Neural cell (in vitro differentiated cells): ENCODE results near the gene GRAP2. TPM values are rescaled to one million over a fixed set of nuclear protein-coding genes. Genes with fewer than 3 reads are reported as not detected.

Experiments
- H2AFZ ChIP-seq: fragments of 200-600, 300-800 bp; sonication (generic), shearing (Covaris generic); 2 replicates; pipeline ENCODE4 v1.6.0; 2014; ENCODE audit warnings: low read depth, mild to moderate bottlenecking, antibody characterized with exemption, low read length, moderate library complexity
- H3F3A ChIP-seq: fragments of 200-600 bp; shearing (Covaris generic); 2 replicates; pipeline ENCODE4 v1.6.1; 2016; ENCODE audit warnings: mild to moderate bottlenecking, moderate library complexity, mixed read lengths, antibody characterized with exemption, low read length; ENCODE audit not compliant: insufficient read depth, poor library complexity, severe bottlenecking
- H3K27ac ChIP-seq: fragments of 200-600, 300-800 bp; sonication (generic), shearing (Covaris generic); 2 replicates; pipeline ENCODE4 v1.5.1; 2014; ENCODE audit warnings: mild to moderate bottlenecking, low read length, moderate library complexity
- H3K27me3 ChIP-seq: fragments of 300-800, 200-600 bp; sonication (generic), shearing (Covaris generic); 2 replicates; pipeline ENCODE4 v1.6.0; 2014; ENCODE audit warnings: mild to moderate bottlenecking, low read depth, low read length, moderate library complexity; ENCODE audit not compliant: insufficient read depth
- H3K36me3 ChIP-seq: fragments of 300-800, 200-600 bp; sonication (generic), shearing (Covaris generic); 2 replicates; pipeline ENCODE4 v1.5.1; 2014; ENCODE audit warnings: mild to moderate bottlenecking, antibody characterized with exemption, low read length, moderate library complexity; ENCODE audit not compliant: insufficient read depth
- H3K4me2 ChIP-seq: fragments of 300-800, 200-600 bp; sonication (generic), shearing (Covaris generic); 2 replicates; pipeline ENCODE4 v1.6.0; 2014; ENCODE audit warnings: mild to moderate bottlenecking, low read length
- H3K4me3 ChIP-seq: fragments of 300-800, 200-600 bp; sonication (generic), shearing (Covaris generic); 2 replicates; pipeline ENCODE4 v1.5.1; 2014; ENCODE audit warnings: mild to moderate bottlenecking, low read length, moderate library complexity
- H3K79me2 ChIP-seq: fragments of 200-600 bp; shearing (Covaris generic); replicated peaks from 2 replicates; pipeline ENCODE4 v1.6.0; 2014; ENCODE audit warnings: mild to moderate bottlenecking, low read length, moderate library complexity; ENCODE audit not compliant: insufficient read depth
- H3K9ac ChIP-seq: fragments of 300-800, 200-600 bp; sonication (generic), shearing (Covaris generic); 2 replicates; pipeline ENCODE4 v1.6.1; 2016; ENCODE audit warnings: mild to moderate bottlenecking, low read length, mixed read lengths
- H3K9me2 ChIP-seq: fragments of 200-600 bp; shearing (Covaris generic); 2 replicates; pipeline ENCODE4 v1.6.1; 2016; ENCODE audit warnings: mild to moderate bottlenecking, low read length, mixed read lengths; ENCODE audit not compliant: insufficient read depth
- H3K9me3 ChIP-seq: fragments of 200-600, 300-800 bp; sonication (generic), shearing (Covaris generic); 2 replicates; pipeline ENCODE4 v1.6.1; 2016; ENCODE audit warnings: mild to moderate bottlenecking, mixed run types, low read length, moderate library complexity, mixed read lengths
- H4K20me1 ChIP-seq: fragments of 200-600 bp; shearing (Covaris generic); 2 replicates; pipeline ENCODE4 v1.6.1; 2016; ENCODE audit warnings: mild to moderate bottlenecking, mixed run types; ENCODE audit not compliant: insufficient read depth
- EP300 ChIP-seq: fragments of 450-650 bp; conservative IDR thresholded peaks from 2 replicates; pipeline ENCODE4 v1.6.1; 2014; ENCODE audit warnings: antibody characterized with exemption, mild to moderate bottlenecking, moderate library complexity; ENCODE audit not compliant: poor library complexity, severe bottlenecking
- EZH2 ChIP-seq: fragments of 200-600, 300-800 bp; shearing (Covaris generic), sonication (generic); IDR thresholded peaks from 2 replicates; pipeline ENCODE4 v1.6.1; 2014; ENCODE audit warnings: antibody characterized with exemption, low read length, borderline replicate concordance, mild to moderate bottlenecking; ENCODE audit not compliant: insufficient read depth, poor library complexity, severe bottlenecking
- MXI1 ChIP-seq: fragments of 450-650 bp; conservative IDR thresholded peaks from 2 replicates; pipeline ENCODE4 v1.6.1; 2014; ENCODE audit warnings: antibody characterized with exemption, mild to moderate bottlenecking; ENCODE audit not compliant: poor library complexity, severe bottlenecking
- POLR2AphosphoS5 ChIP-seq: IDR thresholded peaks from 2 replicates; pipeline ENCODE4 v1.6.1; 2012
- RAD21 ChIP-seq: fragments of 450-650 bp; conservative IDR thresholded peaks from 2 replicates; pipeline ENCODE4 v1.6.1; 2014; ENCODE audit warnings: antibody characterized with exemption, mild to moderate bottlenecking, moderate library complexity
- REST ChIP-seq: IDR thresholded peaks from 2 replicates; pipeline ENCODE4 v1.6.1; 2012; ENCODE audit warnings: borderline replicate concordance
- SMC3 ChIP-seq: fragments of 450-650 bp; conservative IDR thresholded peaks from 2 replicates; pipeline ENCODE4 v1.6.1; 2014; ENCODE audit warnings: antibody characterized with exemption, mild to moderate bottlenecking, moderate library complexity; ENCODE audit not compliant: poor library complexity
- TAF1 ChIP-seq: IDR thresholded peaks from 2 replicates; pipeline ENCODE4 v1.6.1; 2012; ENCODE audit warnings: low read depth
- polyA plus RNA-seq: library from polyadenylated mRNA; depleted of rRNA; stranded (reverse); fragments of >200 nt; gene quantifications from 2 replicates; pipeline ENCODE4 v1.2.3, GENCODE V29; 2014
- TF ChIP-seq, protein P1 (sequence below): fragments of 450-650 bp; IDR thresholded peaks from 2 replicates; pipeline ENCODE4 v1.5.1; 2014; ENCODE audit warnings: antibody characterized with exemption, mild to moderate bottlenecking, moderate library complexity; ENCODE audit not compliant: poor library complexity, severe bottlenecking

Gene GRAP2
- polyA plus RNA-seq, 1 donor from 2014 or later, result 0.30 TPM

DNA sequence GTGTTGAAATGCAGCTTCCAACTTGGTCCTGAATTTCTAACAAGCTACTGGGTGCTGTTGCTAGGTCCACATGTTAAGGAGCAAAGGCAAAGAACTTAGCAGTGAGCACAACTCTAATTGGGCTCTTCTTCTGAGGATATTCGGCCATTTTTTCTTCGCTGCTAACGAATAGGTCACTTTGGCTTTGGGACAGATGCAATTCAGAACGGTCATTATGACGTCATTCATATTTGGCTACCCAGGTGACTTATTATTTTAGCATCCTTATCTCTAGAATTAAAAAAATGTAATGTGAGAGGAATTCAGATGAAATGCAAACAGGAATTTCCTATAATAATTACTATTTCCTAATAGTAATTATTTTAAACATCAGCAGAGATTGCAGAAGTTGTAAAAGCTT is 73.2 kb downstream of the GRAP2 start:
- no peak for TF ChIP-seq TAF1
- TF ChIP-seq SMC3, result no peak
- no peak for TF ChIP-seq MXI1
- TF ChIP-seq POLR2AphosphoS5, result no peak
- TF ChIP-seq EZH2, result no peak
- no peak for TF ChIP-seq RAD21
- TF ChIP-seq EP300, result no peak
- TF ChIP-seq, protein P1, sequence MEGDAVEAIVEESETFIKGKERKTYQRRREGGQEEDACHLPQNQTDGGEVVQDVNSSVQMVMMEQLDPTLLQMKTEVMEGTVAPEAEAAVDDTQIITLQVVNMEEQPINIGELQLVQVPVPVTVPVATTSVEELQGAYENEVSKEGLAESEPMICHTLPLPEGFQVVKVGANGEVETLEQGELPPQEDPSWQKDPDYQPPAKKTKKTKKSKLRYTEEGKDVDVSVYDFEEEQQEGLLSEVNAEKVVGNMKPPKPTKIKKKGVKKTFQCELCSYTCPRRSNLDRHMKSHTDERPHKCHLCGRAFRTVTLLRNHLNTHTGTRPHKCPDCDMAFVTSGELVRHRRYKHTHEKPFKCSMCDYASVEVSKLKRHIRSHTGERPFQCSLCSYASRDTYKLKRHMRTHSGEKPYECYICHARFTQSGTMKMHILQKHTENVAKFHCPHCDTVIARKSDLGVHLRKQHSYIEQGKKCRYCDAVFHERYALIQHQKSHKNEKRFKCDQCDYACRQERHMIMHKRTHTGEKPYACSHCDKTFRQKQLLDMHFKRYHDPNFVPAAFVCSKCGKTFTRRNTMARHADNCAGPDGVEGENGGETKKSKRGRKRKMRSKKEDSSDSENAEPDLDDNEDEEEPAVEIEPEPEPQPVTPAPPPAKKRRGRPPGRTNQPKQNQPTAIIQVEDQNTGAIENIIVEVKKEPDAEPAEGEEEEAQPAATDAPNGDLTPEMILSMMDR, result no peak
- TF ChIP-seq REST, result no peak
- H4K20me1 ChIP-seq, result no peaks in the 10 kb centered on the region
- no peaks in the 10 kb centered on the region for H3F3A ChIP-seq
- H3K9ac ChIP-seq, result no peak overlapping the region
- no peaks in the 10 kb centered on the region for H3K79me2 ChIP-seq
- no peaks in the 10 kb centered on the region for H3K27me3 ChIP-seq
- no peaks in the 10 kb centered on the region for H3K9me3 ChIP-seq
- H3K9me2 ChIP-seq, result no peaks in the 10 kb centered on the region
- H3K27ac ChIP-seq, result no peak overlapping the region
- no peaks in the 10 kb centered on the region for H3K36me3 ChIP-seq
- no peak overlapping the region for H2AFZ ChIP-seq
- H3K4me3 ChIP-seq, result no peak overlapping the region
- H3K4me2 ChIP-seq, result no peak overlapping the region

- no peaks in the 10 kb centered on the region for H3K36me3 ChIP-seq
- H3K4me3 ChIP-seq, result no peak overlapping the region
- H3K9ac ChIP-seq, result no peak overlapping the region
- TF ChIP-seq, protein P1, result no peak
- no peak for TF ChIP-seq SMC3
- no peak for TF ChIP-seq TAF1
- TF ChIP-seq RAD21, result no peak
- TF ChIP-seq EZH2, result no peak
- TF ChIP-seq POLR2AphosphoS5, result no peak
- no peak for TF ChIP-seq EP300
- no peak for TF ChIP-seq REST
- TF ChIP-seq MXI1, result no peak
- no peaks in the 10 kb centered on the region for H4K20me1 ChIP-seq
- H3K79me2 ChIP-seq, result no peaks in the 10 kb centered on the region
- no peak overlapping the region for H3K27ac ChIP-seq
- no peak overlapping the region for H3K4me2 ChIP-seq
- H2AFZ ChIP-seq, result no peak overlapping the region
- H3K9me3 ChIP-seq, result no peaks in the 10 kb centered on the region
- no peaks in the 10 kb centered on the region for H3F3A ChIP-seq
- no peaks in the 10 kb centered on the region for H3K27me3 ChIP-seq
- no peaks in the 10 kb centered on the region for H3K9me2 ChIP-seq
Measured at GRCh38 chr22:39979048-39979447, 78.2 kb downstream of the GRAP2 start.
